GM21367 (cell line): ENCODE data around the gene SETBP1.

Experiments used
- ATAC-seq: cut with Tn5 transposase; IDR thresholded peaks from one replicate; pipeline ENCODE4 v1.9.1; 2021; ENCODE audit not compliant: unreplicated experiment

Gene SETBP1

DNA sequence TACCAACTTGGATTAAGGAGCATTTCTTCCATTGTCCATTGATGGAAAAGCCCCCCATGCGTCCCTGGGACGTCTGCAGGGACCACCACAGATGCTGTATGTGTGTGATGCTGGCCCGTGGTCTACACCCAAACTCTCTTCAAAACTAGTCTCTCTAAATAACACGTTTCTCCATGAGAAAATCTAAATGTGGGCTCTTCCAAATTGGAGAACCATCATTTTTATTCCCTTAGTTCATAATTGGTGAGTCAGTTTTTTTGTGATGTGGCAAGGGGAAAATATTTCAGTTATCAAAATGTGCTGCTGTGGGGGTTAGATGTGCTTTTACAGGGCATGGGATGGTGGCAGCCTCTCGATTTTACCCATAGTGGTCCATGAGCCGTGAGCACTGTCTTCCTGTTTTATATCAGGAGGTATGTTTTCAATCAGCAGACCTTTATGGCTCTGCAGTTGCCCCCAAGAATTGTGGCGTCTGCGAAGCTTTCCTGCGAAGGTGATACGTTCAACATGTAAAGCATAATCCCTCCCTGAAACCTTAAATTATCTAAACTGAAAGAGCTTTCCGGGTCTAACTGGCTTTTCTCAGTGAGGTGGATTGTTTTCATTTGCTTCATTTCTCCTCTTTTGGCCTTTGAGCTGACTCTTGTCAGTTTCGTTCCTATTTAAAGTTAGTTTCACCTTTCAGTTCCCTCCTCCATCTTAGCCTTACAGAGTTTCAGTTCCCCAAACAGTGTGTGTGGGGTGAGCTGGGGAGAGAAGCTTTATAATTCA lies 78.4 kb downstream of the SETBP1 start:
- ATAC-seq, result peak; percentile 93

GRCh38 chr18:44759925-44760342 lies 79.2 kb downstream of the SETBP1 start:
- ATAC-seq, result peak; percentile 52

DNA sequence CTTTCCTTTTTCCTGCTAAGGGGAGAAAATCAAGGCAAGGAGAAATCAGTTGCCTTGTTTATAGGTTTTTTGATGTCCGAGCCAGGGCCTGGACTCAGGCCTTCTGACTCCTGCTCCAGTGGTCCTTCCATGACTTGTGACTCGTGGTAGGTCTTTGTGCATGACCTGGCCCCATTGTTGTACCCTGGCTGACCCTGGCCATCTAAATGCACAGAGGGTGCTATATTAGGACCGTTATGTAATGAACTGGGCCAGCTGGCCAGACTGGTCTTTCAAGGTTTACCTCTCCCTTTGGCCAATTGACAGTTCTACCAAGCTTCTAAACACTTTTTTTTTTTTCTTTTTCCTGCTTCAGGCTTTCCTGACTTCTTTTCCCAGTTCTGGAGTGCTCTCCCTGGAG lies 81.1 kb downstream of the SETBP1 start:
- no peak for ATAC-seq

DNA sequence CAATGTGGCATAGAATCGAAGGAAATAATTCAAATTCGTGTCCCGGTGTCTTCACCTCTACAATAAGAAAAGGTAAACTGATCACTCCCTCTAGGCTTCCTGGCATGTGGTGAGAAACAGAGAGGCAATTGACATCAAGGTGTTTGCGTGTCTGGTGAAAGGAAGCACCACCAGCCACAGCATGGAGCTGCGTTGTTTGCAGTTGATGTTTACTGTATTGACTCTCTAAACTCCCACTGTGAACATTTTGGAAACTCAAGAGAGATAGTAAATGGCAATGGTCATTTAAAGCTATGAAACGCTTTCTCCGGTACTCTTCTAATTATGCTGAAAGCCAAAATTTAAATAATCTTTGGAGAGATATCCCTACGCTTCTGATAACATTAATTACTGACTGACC lies 82.6 kb downstream of the SETBP1 start:
- ATAC-seq, result no peak

DNA sequence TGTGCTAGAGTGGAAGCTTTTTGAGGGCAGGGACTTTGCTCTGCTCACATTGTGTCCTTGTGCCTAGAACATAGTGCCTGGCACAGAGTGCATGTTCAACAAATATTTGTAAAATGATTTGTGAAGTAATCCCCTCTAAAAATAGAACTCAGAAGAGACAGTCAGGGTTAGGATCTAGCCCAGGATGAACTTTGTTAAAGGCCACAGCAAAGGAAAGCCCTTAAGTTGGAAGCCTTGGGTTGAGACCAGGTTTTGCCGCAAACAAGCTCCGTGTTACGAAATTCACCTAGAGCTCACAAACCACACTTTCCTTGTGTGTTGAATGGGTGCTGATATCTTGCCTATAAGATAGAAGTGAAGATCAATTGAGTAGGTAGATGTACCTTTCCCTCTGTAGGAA lies 84.2 kb downstream of the SETBP1 start:
- no peak for ATAC-seq

- ATAC-seq, result no peak
Observed at GRCh38 chr18:44765456-44765855, 84.8 kb downstream of the SETBP1 start.

DNA sequence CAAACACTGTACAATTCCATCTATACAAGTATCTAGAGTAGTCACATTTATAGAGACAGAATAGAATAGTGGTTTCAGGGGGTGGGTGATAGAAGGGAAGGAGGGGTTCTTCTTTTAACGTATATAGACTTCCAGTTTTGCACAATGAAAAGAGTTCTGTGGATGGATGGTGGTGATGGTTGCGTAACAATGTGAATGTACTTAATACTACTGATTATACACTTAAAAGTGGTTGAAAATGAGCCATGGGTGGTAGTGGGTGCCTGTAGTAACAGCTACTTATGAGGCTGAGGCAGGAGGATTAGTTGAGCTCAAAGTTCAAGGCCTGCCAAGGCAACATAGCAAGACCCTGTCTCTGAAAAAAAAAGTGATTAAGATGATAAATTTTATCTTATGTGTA lies 85.8 kb downstream of the SETBP1 start:
- ATAC-seq, result no peak

- no peak for ATAC-seq
Observed at GRCh38 chr18:44767807-44768206, 87.1 kb downstream of the SETBP1 start.

- ATAC-seq, result no peak
Observed at GRCh38 chr18:44770641-44771040, 90.0 kb downstream of the SETBP1 start.

GRCh38 chr18:44771572-44771955 lies 90.9 kb downstream of the SETBP1 start:
- no peak for ATAC-seq

DNA sequence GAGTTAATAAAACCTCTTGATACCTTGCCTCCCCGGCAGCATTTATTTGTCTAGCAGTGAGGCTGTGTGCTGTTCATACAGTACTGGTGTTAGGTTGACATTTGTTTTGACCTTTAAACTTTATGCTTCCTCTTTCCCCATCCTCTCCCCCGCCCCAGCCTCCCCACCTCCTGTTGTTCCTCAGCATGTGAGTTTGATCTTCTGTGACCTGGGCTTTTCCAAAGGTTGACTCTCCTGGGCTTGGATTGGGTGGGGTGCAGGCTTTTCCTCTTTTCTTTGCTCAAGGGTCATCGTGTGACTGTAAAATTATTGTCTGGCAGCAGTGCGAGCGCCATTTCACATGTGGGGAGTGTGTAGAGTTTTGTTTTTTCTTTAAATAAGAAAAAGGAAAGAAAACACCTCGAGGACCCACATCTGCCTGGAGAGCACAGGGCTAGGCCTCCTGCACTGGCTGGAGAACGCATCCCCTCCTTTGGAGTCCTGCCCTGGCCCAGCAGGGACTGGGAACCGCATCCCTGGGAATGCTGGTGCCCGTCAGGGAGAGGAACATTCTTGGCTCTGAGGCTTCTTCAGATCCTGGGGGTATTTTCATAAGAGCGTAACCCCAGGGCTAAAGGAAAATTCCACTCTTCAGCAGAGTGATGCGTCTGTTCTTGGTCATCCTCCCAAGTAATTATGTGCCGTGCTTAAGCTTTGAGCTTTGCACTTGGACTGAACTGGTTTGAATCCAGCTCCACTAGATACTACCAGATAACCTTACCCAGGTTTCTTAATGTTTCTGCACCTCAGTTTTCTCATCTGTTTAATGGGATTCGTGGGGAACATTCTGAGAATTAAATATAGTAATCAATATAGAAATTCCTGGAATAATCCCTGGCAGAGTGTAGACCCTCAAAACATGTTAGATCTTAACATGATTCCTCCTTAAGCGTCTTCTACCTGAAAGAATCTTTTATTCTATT lies 91.5 kb downstream of the SETBP1 start:
- ATAC-seq, result no peak

DNA sequence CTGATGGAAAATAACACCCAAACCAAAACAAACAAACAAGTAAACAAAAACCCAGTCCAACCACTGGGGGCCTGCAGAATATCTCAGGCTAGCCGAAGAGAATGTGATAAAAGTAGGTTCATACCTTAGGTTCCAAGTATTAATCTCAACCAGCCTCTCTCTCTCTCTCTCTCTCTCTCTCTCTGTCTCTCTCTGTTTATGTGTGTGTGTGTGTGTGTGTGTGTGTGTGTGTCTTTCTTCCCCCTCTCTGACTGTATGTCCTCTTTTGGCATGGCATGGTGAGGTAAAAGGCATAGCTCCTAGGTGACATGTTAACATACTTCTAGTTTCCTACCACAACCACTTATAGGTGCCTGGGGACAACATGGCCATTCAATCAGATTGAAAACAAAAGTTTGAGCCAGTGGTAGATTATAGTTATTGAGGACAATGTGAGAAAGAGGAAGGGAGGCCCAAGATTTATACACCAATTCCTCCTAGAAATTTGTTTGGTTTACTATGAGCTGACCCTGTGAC lies 93.0 kb downstream of the SETBP1 start:
- ATAC-seq, result no peak

- no peak for ATAC-seq
Observed at GRCh38 chr18:44774191-44774590, 93.5 kb downstream of the SETBP1 start.

- no peak for ATAC-seq
Observed at GRCh38 chr18:44777457-44778192, 96.9 kb downstream of the SETBP1 start.

DNA sequence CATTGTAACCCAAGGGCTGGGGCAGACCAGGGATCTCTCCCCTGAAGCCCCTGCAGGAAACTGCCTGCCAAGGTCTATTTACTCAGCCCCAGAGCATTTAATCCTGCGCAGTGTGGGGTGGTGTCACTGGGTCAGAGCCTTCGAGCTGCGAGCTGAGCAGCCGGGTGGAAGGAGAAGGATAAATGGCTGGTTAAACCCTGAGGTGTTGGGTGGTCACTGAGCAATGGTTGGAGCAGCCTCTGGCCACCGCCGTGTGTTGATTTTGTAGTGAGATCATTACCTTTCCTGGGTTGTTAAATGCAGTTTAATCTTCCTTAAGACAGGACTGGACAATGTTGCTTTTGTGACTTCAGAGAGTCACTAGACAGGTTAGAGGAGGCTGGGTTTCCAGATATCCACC lies 98.1 kb downstream of the SETBP1 start:
- ATAC-seq, result no peak

- no peak for ATAC-seq
Observed at GRCh38 chr18:44779753-44780292, 99.1 kb downstream of the SETBP1 start.

DNA sequence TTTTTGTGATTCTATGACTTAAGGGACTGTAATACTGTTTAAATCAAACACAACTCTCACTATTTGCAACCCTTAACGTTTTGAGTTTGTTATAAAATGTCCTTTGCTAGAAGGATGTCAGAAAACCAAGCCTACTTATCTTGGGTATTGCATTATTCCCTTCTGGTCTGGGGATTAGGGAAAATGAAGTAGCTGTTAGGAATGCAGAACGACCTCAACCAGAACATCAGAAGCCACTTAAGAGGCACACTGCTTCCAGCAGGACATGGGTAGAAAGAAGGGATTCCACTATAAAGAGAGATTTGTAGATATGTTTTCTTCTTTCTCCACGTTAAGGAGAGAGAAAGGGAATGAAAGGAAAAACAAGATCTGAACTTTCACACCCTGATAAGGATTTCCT lies 101.2 kb downstream of the SETBP1 start:
- ATAC-seq, result no peak

GRCh38 chr18:44782617-44783016 lies 101.9 kb downstream of the SETBP1 start:
- ATAC-seq, result no peak

DNA sequence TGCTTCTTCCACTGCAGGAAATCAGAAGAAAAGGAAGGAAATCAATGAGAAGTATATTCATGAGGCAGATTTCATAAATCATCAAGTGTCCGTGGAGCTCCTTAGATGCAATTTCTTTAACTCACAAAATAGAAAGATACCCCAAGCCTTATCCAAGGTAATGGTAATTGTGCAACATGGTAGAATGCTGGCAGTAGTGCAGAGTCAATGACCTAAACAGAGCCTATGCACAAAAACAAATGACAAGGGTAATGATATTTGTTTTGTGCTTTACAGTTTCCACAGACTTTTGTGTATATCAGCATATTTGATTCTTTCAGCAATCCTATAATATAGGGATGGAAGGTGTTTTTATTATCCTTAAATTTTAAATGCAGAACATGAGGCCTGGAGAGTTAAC lies 102.7 kb downstream of the SETBP1 start:
- ATAC-seq, result no peak

- no peak for ATAC-seq
Observed at GRCh38 chr18:44786257-44786656, 105.6 kb downstream of the SETBP1 start.

DNA sequence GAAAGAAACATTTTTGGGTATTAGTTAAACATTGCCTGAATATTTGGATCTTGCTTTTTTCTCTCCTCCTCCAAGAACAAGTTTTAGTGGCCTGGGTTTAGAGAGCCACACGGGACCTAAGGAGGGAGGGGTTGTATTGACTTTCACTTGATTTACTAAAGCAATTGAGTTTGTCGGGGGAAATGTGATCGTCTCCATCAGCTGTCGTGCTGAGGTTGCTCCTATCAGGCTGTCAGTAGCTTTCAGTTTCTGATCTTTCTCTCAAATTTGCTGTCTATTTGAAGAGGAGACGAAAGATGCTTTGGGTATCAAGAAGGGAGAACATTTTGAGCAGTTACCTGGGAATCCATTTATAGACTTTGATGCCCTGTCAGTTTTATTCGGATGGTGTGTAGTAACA lies 106.0 kb downstream of the SETBP1 start:
- ATAC-seq, result peak; percentile 71
